Lower leg skin (tissue), 4 donors: ENCODE results near the gene HECA. TPM values are rescaled to one million over a fixed set of nuclear protein-coding genes. Genes with fewer than 3 reads are reported as not detected.
"Not testable (repeated sequence)": the region's sequence is repeated elsewhere in the genome, so short reads cannot be mapped to it uniquely, and the experiment has no call there.

ENCODE experiments used
- DNase-seq, 2 donors: peaks; one replicate each; pipeline ENCODE4 v3.0.0-alpha.2; 2019; ENCODE audit warnings: low spot score in 2 of 2
- H3K4me3 ChIP-seq: fragments of 200-600 bp; sonication (generic); 2 replicates; pipeline ENCODE4 v1.5.1; 2017; ENCODE audit warnings: mild to moderate bottlenecking, low read depth; ENCODE audit not compliant: poor library complexity, severe bottlenecking
- CTCF ChIP-seq, 3 donors: fragments of 450-650 bp; IDR thresholded peaks; one replicate each; pipeline ENCODE4 v1.5.1; 2016; ENCODE audit warnings: antibody characterized with exemption in 3 of 3, mild to moderate bottlenecking in 3 of 3, moderate library complexity in 2 of 3
- POLR2A ChIP-seq, 2 donors: fragments of 450-650 bp; IDR thresholded peaks; one replicate each; pipeline ENCODE4 v1.6.1; 2016 to 2017; ENCODE audit warnings: antibody characterized with exemption in 2 of 2, mild to moderate bottlenecking in 1 of 2, moderate library complexity in 1 of 2
- WGBS, 2 donors: methylation state at CpG; one replicate each; pipeline ENCODE4 v1.1.5; 2018; 5-methylcytosine and 5-hydroxymethylcytosine counted together
- intact Hi-C: fragments of 100-400 bp; cut with DNase I; formaldehyde crosslinking; loops from one replicate; pipeline ENCODE4 v1.15.0; 2023; ENCODE audit warnings: low total_unique reads
- total RNA-seq, 4 donors: library from RNA; depleted of rRNA; stranded (reverse); fragments of >200 nt; gene quantifications; one replicate each; pipeline ENCODE4 v1.1.0, GENCODE V29; 2016

HECA gene
- total RNA-seq, 4 donors from 2014 or later, result 80.3 to 99.5 (median 86.5) TPM

- DNase-seq, result no peak
- intact Hi-C loops, result no loop called here
- WGBS, 2 donors, result 46 to 51% methylated on average over 6 of the region's 6 CpGs
- no peak overlapping the region for H3K4me3 ChIP-seq
- TF ChIP-seq CTCF (IDR thresholded peaks at IDR 0.05) (no peak), POLR2A (IDR thresholded peaks at IDR 0.05) (no peak)
Observed at GRCh38 chr6:139131736-139132280, 3.1 kb upstream of the HECA start.

GRCh38 chr6:139133262-139134063 is 1.4 kb upstream of the HECA start:
- peak in 1 of 2 donors; percentile 88 for DNase-seq
- WGBS, 2 donors, result 32 to 33% methylated on average over 11 of the region's 11 CpGs
- no peak for TF ChIP-seq POLR2A (IDR thresholded peaks at IDR 0.05)
- no peak for TF ChIP-seq CTCF (IDR thresholded peaks at IDR 0.05)
- H3K4me3 ChIP-seq, result no peak overlapping the region
- intact Hi-C loops, result no loop called here

GRCh38 chr6:139134064-139134395 is 850 bp upstream of the HECA start:
- TF ChIP-seq POLR2A (IDR thresholded peaks at IDR 0.05) (no peak), CTCF (IDR thresholded peaks at IDR 0.05) (no peak)
- DNase-seq, result no peak
- intact Hi-C loops, result no loop called here
- no peak overlapping the region for H3K4me3 ChIP-seq

GRCh38 chr6:139135578-139136545 is 982 bp downstream of the HECA start:
- H3K4me3 ChIP-seq, result peak overlapping the region; percentile 95
- intact Hi-C loops, result no loop called here
- DNase-seq, result peak; percentile 46 to 91
- no peak for TF ChIP-seq CTCF (IDR thresholded peaks at IDR 0.05)
- TF ChIP-seq POLR2A (IDR thresholded peaks at IDR 0.05), result no peak
- WGBS, 2 donors, result 1 to 2% methylated on average over 24 to 59 of the region's 76 CpGs

- intact Hi-C loops, result no loop called here
- TF ChIP-seq POLR2A (IDR thresholded peaks at IDR 0.05) (no peak), CTCF (IDR thresholded peaks at IDR 0.05) (no peak)
- DNase-seq, result no peak
- 45 to 46% methylated on average over 2 of the region's 2 CpGs for WGBS, 2 donors
- H3K4me3 ChIP-seq, result no peak overlapping the region
Observed at GRCh38 chr6:139137706-139138105, 2.8 kb downstream of the HECA start.

- intact Hi-C loops, DNase-seq, H3K4me3 ChIP-seq: not testable (repeated sequence)
- 67 to 73% methylated on average over 12 of the region's 12 CpGs for WGBS, 2 donors
Observed at GRCh38 chr6:139140854-139141253, 6.0 kb downstream of the HECA start.
